Measurements from ENCODE around the gene NUDT19.

DNA sequence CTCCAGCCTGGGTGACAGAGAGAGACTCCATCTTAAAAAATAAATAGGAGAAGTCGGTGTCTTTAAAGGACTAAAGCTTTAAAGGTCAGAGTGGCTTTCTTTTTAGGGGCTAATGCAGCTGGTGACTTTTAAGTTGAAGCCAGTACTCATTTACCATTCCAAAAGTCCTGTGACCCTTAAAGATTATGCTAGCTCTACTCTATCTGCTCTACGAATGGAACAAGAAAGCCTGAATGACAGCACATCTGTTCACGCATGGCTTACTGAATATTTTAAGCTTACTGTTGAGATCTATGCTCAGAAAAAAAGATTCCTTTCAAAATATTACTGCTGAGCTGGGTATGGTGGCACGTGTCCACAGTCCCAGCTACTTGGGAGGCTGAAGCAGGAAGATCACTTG, 44.3 kb downstream of the NUDT19 start:
- TF ChIP-seq CTCF (conservative IDR thresholded peaks at IDR 0.05; ENCODE audit: low read length) (no peak), EZH2phosphoT487 (IDR thresholded peaks at IDR 0.05; ENCODE audit: borderline replicate concordance) (no peak)
